GM19240 (cell line): ENCODE data around the gene CCR2.
"Not testable (repeated sequence)": the region's sequence is repeated elsewhere in the genome, so short reads cannot be mapped to it uniquely, and the experiment has no call there.

Source experiments
- DNase-seq: peaks from one replicate; pipeline ENCODE4 v3.0.0; 2011; ENCODE audit warnings: low spot score; ENCODE audit not compliant: insufficient read length

Gene CCR2

DNA sequence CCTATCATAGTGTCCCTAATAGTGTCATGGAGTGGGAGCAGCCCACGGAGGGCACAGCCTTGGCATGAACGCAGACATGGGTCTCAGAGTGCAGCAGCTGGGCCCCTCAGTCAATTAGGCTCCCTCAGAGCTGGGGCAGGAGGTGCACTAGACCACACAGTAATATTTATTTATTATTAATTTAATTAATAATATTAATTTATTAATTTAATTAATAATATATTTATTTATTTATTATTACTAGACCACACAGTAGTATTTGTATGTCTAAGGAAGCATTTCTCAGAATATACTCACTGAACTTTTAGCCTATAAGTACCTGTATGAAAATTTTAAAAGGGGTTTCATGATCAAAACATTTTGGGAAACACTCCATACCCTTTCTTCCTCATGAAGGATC lies 47.7 kb downstream of the CCR2 start:
- no peak for DNase-seq

DNA sequence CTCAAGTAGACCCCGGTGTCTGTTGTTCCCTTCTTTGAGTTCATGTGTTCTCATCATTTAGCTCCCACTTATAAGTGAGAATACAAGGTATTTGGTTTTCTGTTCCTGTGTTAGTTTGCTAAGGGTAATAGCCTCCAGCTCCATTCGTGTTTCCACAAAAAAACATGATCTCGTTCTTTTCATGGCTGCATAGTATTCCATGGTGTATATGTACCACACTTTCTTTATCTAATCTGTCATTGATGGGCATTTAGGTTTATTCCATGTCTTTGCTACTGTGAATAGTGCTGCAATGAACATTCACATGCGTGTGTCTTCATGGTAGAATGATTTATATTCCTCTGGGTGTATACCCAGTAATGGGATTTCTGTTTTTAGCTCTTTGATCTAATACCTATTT lies 49.0 kb downstream of the CCR2 start:
- DNase-seq, result not testable (repeated sequence)

DNA sequence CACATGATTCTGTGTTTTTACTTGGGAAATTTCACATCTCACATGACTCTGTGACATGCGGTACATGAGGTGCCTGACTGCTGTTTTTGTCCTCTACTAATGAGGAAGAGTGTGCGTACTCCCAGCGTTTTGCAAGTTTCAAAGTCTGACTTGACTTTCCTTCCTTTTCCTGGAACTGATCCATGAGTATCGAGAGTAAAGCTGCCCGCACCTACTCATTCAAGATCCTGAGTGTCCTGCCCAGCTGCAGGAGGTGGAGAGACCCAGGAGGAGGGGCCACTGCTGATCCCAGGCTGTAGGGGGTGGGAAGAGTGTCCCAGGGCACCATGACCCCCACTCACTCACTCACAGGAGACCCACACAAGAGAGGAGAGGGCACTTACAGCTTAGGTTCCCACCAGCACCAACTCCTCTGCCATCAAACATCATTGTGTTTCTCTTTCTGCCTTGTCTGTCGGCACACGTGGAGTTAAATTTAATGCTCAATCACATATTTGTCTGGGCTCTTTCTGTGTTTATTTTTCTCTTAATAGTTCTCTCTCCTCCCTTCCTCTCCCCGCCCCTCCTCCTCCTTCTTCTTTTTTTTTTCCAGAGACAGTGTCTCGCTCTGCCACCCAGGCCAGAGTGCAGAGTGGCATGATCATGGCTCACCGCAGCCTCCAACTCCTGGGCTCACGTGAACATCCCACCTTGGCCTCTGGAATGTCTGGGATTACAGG lies 51.5 kb downstream of the CCR2 start:
- DNase-seq, result no peak

DNA sequence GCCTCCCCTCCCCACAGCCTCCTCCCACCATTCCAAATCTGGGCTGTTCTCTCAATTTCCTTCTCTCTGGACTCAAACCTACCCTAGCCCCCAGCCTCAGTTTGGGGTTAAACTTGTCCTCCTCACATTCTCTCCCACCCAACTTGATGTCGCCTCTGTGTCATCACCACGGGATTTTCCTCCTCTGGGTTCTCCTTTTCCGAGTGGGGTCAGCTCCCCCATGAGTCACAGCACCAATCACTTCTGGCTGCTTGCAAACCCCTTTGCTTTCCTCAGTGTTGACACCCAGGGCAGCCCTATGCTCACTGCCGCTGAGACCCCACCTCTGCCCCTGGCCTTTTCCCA lies 52.5 kb downstream of the CCR2 start:
- DNase-seq, result no peak

DNA sequence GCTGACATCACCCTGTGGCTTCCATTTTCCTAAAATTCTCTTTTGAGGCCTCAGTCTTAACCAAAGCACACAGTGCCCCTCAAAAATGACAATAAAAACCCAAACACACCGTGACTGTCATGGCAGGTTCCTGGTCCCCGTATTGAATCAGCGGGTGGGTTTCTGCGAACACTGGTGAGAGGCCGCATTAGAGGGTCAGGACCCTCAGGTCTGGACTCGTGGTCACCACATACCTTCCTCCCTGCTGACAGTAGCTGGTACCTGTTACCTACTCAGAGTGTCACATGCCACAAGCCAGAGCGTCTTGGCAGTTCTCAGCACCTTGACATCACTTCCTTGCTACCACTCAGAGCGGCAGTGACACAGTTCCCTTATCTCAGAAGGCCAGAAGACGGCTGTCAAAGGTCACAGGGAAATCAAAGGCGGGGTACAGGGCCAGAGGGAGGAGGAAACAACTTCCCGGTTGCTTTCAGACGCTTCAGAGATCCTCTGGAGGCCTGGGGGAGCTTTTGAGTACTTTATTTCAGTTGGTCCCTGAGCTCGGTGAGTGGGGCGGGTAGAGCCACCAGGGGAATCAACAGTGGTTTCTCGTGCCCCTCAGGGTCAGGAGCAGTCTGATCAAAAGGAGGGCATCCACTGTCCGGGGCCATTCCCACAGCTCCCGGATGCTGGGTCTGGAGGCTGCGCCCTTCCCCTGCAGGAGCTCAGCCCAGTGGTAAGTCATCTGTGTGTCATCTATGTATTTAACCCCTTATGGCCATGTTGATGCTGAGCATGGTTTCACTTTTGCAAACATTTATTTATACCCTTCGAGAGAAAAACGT lies 53.1 kb downstream of the CCR2 start, which contains the start of the genes CCR5AS and CCRL2:
Gene CCR5AS, minus strand, starts transcription at position 279 of the 824 bp plus-strand sequence.
Gene CCRL2, plus strand, starts transcription at position 472 of the 824 bp plus-strand sequence. CDS start 821 bp downstream, outside the sequence.
- DNase-seq, result peak; percentile 35

DNA sequence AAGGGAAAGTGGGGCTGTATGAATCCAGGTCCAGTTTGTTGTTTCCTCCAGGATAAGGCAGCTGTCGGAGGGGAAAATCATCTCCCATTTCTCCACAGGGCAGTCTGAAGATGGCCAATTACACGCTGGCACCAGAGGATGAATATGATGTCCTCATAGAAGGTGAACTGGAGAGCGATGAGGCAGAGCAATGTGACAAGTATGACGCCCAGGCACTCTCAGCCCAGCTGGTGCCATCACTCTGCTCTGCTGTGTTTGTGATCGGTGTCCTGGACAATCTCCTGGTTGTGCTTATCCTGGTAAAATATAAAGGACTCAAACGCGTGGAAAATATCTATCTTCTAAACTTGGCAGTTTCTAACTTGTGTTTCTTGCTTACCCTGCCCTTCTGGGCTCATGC lies 54.1 kb downstream of the CCR2 start:
- no peak for DNase-seq

DNA sequence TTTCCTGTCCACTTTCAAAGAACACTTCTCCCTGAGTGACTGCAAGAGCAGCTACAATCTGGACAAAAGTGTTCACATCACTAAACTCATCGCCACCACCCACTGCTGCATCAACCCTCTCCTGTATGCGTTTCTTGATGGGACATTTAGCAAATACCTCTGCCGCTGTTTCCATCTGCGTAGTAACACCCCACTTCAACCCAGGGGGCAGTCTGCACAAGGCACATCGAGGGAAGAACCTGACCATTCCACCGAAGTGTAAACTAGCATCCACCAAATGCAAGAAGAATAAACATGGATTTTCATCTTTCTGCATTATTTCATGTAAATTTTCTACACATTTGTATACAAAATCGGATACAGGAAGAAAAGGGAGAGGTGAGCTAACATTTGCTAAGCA lies 54.9 kb downstream of the CCR2 start:
- DNase-seq, result no peak

DNA sequence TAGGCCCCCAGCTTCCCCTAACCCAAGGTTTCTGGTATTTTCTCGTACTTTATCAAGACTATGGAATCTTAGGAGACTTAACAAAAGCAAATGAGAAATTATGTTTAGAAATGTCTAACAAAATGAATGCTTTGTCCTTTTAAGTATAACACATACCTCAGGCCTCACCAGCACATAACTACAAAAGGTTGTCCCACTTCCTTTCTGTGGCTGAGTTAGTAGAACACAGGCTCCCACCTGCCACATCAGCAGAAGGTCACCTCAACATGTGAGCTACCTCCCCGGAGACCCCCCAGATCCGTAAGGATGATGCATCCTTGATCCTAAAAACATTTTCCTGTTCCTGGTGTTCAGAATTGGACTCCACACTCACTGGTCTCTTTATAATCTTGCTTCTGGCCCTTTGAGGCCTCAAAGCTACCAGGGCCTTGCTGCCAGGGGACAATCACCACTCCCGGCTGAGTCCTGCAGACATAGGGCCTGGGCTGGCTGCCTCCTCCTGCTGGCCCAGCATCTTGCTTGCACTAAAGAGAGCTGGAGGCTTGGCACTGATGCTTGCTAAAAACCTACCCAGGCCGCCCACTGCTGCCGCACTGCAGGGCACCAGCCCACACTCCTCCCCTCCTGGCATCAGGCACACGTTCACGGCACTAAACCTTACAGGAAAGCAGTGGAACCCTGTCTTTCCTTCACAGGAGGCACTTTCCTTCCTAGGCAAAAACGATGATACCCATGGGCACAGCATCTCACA lies 56.0 kb downstream of the CCR2 start:
- no peak for DNase-seq
